NCI-H128 (cell line): ENCODE measurements around the gene CCDC74B.
"Not testable (repeated sequence)": the region's sequence is repeated elsewhere in the genome, so short reads cannot be mapped to it uniquely, and the experiment has no call there.

Source experiments
- DNase-seq: peaks from one replicate; lab custom pipeline; 2025; ENCODE audit not compliant: unreplicated experiment; lab: John Stamatoyannopoulos, UW

CCDC74B gene

DNA sequence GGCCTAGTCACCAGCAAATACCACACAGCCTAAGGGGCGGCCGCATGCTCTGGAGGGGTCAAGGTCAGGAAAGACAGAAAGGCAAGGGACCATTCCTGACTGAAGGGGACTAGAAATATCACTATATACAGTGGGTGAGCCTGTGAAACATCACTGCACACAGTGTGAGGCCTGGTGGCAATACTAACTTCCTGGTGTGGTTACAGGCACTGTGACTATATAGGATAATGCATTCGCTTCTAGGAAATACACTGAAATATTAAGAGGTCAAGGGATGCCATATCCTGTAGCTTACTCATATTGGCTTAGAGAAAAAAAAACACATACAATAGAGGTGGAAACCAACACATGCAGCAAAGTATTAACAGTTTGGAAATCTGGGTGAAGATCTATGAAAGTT is 24.3 kb upstream of the CCDC74B start:
- not testable (repeated sequence) for DNase-seq

DNA sequence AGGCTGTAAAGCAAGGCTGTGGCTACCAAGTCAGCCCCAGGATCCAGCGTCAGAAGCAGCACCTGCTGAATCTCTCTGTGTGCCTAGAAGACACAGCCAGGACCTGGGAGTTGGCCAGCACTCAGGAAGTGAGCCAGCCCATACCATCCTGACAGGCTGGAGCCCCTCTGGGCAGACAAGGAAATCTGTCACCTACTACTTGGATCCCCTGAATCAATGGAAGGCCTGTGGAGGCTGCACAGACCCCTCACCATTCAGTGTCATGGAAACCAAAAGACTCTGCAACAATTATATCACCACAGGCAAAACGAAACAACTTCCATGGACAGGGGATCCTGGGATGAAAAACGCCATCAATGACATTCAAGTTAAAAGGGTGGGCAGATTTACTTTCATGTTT is 21.7 kb upstream of the CCDC74B start:
- not testable (repeated sequence) for DNase-seq

- no peak for DNase-seq
These were observed 20.5 kb upstream of the CCDC74B start for GRCh38 chr2:130165293-130166016.

DNA sequence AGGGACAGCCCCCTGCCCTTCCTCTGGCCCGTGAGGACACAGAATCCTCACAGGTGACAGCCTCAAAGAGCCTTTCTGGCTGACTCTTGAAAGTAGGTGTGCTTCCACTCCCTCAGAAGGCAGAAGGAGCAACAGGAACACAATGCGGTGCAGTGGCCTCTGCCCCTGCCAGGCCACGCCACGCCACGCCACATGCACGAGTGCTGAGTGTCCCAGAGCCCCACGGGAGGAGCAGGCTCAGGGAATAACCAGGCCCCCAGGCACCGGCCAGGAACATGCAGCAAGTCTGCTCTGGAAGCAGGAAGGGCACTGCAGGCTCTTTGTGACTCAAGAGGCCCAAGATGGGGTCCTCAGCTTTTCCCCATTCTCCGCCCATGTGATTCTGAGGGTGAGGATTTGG is 18.1 kb upstream of the CCDC74B start:
- DNase-seq: no peak

DNA sequence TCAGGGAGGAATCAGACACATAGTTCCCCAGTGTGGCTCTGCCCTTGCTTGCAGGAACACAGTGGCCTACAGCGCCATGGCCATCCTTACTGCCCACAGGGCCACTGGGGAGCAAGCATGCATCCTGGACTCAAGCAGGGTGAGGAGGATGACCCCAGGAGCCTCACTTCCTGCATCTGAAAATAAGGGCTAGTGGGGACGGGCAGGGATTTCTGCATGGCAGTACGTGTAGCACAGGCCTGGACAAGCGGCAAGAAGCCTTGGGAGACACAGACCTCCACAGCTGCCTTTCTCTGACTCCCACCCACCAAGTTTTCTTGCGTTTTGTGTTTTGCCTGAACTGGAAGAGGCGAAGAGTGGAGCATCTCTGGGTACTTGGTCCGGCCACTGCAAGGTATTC is 17.6 kb upstream of the CCDC74B start:
- not testable (repeated sequence) for DNase-seq

DNA sequence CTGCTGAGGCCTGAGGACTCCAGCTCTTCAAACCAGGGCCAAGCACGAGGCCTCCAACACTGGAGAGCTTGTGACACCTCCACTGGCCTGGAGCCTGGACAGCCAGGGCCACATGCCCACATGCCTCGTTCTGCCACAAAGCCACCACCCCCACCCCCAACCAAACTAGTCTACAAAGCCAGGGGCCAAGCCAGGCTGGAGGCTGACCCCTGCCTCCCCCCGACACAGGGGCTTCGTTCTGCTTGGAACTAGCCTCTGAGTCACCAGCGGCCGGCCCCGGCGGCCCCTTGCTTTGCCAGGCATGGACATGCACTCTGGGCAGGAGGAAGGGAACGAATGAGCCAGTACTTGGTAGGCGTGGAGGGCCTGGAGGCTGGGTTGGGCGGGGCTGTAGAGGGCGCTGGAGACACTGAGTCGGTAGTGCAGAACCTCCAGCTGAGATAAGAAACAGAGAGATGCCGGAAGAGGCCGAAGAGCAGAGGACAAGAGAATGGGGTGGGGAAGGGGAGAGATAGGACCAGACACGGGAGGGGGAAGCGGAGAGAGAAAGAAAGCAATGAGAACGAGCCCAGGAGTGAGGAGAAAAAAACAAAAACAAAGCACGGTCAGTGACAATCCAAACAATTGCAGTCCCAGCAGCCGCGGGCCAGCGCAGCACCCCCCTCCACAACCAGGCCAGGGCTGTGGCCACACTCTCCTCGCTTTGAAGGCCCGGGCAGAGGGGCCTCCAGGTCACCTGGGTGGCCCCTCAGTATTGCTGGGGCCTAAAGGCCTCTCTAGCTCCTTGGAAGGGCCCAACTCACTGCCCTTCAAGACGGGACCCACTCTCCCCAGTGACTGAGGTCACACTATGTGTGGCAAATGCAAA is 16.2 kb upstream of the CCDC74B start:
- not testable (repeated sequence) for DNase-seq

DNA sequence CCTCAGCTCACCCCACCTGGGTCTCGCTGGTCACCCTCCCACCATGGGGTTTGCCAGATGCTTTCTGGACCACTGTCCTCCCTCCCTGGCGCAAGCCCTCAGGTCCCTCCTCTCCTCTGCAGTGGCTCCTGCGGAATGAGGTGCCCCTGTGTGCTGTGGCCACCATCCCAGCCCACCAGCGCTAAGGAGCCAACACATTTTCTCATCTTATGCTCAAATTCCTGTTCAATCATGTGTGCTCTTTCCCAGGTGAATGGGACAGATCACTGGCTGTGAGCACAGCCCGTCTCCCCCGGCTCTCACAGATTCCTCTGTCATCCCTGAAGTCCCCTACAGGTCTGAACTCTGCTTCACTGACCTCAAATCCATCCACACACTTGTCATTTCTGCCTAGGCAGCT is 15.2 kb upstream of the CCDC74B start:
- no peak for DNase-seq

DNA sequence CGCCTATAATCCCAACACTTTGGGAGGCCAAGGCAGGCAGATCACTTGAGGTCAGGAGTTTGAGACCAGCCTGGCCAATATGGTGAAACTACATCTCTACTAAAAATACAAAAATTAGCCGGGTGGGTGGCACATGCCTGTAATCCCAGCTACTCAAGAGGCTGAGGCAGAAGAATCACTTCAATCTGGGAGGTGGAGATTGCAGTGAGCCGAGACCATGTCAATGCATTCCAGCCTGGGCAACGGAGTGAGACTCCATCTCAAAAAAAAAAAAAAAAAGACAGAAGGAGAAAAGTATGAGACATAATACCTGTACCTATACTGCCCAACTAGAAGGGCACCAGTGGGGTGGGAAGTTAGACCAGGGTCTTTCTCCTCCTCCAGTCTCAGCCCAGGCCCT is 14.5 kb upstream of the CCDC74B start:
- DNase-seq: not testable (repeated sequence)

- DNase-seq: no peak
These were observed 13.7 kb upstream of the CCDC74B start for GRCh38 chr2:130158631-130159030.

- DNase-seq: not testable (repeated sequence)
These were observed 13.1 kb upstream of the CCDC74B start for GRCh38 chr2:130157825-130158514.

GRCh38 chr2:130157354-130157753 is 12.4 kb upstream of the CCDC74B start:
- not testable (repeated sequence) for DNase-seq

GRCh38 chr2:130156624-130157004 is 11.7 kb upstream of the CCDC74B start:
- no peak for DNase-seq

GRCh38 chr2:130155956-130156623 is 11.2 kb upstream of the CCDC74B start:
- not testable (repeated sequence) for DNase-seq

- no peak for DNase-seq
These were observed 10.2 kb upstream of the CCDC74B start for GRCh38 chr2:130154773-130155765.

DNA sequence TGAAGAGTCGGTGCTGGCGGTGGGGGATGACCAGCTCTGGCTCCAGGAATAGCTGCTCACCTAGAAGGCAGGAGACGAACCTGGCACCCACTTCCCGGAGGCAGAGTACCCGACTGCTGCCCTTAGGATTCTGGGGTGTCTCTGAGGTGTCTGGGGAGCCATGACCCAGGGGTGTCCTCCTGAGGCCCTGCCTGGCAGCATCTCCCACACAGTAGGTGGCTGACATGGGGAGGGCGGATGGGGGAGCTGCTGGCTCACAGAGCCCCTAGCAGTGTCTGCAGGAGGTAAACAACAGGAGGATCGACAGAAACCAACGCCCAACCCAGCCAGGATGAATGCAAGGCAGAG is 9.5 kb upstream of the CCDC74B start:
- not testable (repeated sequence) for DNase-seq

DNA sequence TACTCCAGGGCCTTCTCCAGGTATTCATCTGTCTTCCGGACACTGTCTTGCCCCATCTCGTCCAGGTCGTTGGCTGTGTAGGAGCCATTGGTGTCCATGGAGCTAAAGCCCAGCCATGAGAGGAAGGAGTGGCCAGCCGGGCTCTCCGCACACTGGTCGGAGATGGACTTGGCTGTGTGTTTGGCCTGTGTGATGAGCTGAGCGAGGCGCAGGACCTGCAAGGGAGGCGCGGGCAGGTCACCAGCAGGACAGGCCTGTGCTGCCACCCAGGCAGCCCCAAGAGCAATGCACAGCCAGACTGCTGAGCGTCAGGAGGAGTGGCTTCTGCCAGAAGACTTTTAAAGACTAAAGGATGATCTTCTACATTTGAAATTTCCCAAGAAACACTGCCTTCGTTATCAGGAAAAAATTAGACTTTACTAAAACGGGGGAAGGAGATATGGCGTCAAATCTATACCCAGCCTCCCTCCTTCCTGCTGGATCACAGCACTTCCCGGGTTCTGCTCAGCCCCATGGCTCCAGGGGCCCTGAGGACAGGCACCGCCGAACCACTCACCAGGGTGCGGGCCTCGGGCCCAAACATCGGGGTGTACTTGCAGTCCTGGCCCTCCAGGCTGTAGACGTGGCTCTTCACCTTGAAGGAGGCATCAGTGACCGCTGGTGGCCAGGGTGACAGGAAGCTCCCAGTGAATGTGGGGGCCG is 9.0 kb upstream of the CCDC74B start:
- not testable (repeated sequence) for DNase-seq

- no peak for DNase-seq
These were observed 8.1 kb upstream of the CCDC74B start for GRCh38 chr2:130152816-130153595.

DNA sequence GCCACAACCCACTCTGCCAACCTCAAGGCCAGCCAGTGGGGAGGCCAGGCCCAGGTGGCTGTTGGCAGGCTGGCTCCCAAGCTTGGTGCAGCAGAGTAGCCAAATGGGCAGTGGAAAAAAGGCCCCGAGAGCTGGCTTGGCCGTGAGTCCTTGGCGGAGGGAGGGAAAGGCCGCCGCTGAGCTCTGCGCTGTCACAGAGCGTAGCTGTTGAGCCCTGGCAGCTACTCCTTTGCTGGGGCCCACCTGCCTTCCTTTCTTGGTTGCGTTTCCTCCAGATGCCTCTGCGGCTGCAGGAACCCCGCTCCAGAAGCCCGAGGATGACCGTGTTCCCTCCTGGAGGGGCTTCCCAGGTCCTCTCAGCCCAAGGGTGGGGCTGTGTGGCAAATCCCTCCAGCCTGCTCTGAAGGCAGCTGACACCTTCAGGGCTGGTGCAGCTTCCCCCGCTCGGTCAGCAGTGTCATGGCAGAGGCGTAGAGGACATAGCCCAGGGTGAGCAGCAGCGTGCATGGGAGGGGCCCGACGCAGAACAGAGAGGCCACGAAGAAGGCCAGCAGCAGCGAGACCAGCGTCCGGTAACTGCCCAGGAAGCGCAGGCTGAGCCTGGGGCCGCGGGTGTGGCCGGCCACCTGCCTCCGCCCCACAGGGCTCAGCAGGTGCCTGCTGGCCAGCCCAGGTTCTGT is 7.4 kb upstream of the CCDC74B start:
- DNase-seq: not testable (repeated sequence)
